ENCODE measurements around the gene PCDHB7. TPM values are rescaled to one million over a fixed set of nuclear protein-coding genes. Genes with fewer than 3 reads are reported as not detected.
"Not testable (repeated sequence)": the region's sequence is repeated elsewhere in the genome, so short reads cannot be mapped to it uniquely, and the experiment has no call there.

Gene PCDHB7
- total RNA-seq (2021) = 0.17 to 0.27 TPM (median 0.23 TPM) in 3 replicates
- Bru-seq, nascent RNA = percentile 22 among the genes with signal in this experiment
- long read RNA-seq, experiment 1 = 0 reads
- long read RNA-seq, experiment 2 = 0 reads
- long read RNA-seq, experiment 3 = 0 reads

- CTCF ChIA-PET = interaction anchor here (0.9 to 3.0 kb wide), 2 partner anchors 10 to 17 kb away, joined by 5 to 22 read pairs; partner anchors contain the start of gene PCDHB16
- Mint-ChIP-seq H3K4me1 (no peaks in the 10 kb centered on the region), H3K36me3 (peaks cover 14% of the 10 kb centered on the region; the same call in 1 of the 2 replicates), H3K27ac (no peak within 1 kb of the TSS), H3K27me3 (ENCODE audit: low read depth) (peaks cover 3% of the 10 kb centered on the region; the same call in 1 of the 2 replicates), H3K4me3 (no peak within 1 kb of the TSS), H3K9me3 (peaks cover 17% of the 10 kb centered on the region)
- no peak for ATAC-seq
- no peak for TF ChIP-seq ZNF281 (CRISPR knock-in tag; IDR thresholded peaks at IDR 0.05)
- TF ChIP-seq CTCF (IDR thresholded peaks at IDR 0.05) = peak; percentile 66
- POLR2A ChIA-PET = no interaction called here
- DNase-seq (ENCODE audit: low spot score) = peak; percentile 57
These were observed at the start of gene PCDHB7 for GRCh38 chr5:141172381-141173204. TSS of gene PCDHB7 (plus strand) at chr5:141172644. CDS start at chr5:141172836, 192 bp downstream.

- DNase-seq (ENCODE audit: low spot score); H3K27me3 Mint-ChIP-seq (ENCODE audit: low read depth); H3K27ac Mint-ChIP-seq; H3K9me3 Mint-ChIP-seq; ATAC-seq; H3K4me3 Mint-ChIP-seq; POLR2A ChIA-PET: not testable (repeated sequence)
- CTCF ChIA-PET = interaction anchor here (0.8 to 3.1 kb wide), 3 partner anchors 23 to 29 kb away, joined by 3 to 24 read pairs (median 4); partner anchors contain the start of gene PCDHB2
- peaks cover 10% of the 10 kb centered on the region for H3K4me1 Mint-ChIP-seq
- peaks cover 10% of the 10 kb centered on the region for H3K36me3 Mint-ChIP-seq
These were observed 48.9 kb upstream of the PCDHB7 start for GRCh38 chr5:141123396-141124135.

GRCh38 chr5:141127305-141127704 is 45.1 kb upstream of the PCDHB7 start:
- DNase-seq (ENCODE audit: low spot score) (no peak), ATAC-seq (peak; percentile 60)
- 0 out of 2 replicates have a peak overlapping the region, but pooled peaks have one; percentile 24 for H3K27ac Mint-ChIP-seq
- peaks cover 10% of the 10 kb centered on the region for H3K36me3 Mint-ChIP-seq
- POLR2A ChIA-PET = no interaction called here
- peaks cover 10% of the 10 kb centered on the region for H3K4me1 Mint-ChIP-seq
- CTCF ChIA-PET = interaction anchor here (1.0 to 3.2 kb wide), 11 partner anchors 8 to 300 kb away, joined by 3 to 22 read pairs (median 4); partner anchors contain the start of genes PCDHA6, PCDHB10, PCDHB14 and PCDHB16
- no peak overlapping the region for H3K4me3 Mint-ChIP-seq
- H3K27me3 Mint-ChIP-seq (ENCODE audit: low read depth) = no peaks in the 10 kb centered on the region
- H3K9me3 Mint-ChIP-seq = peaks cover 4% of the 10 kb centered on the region
- TF ChIP-seq SMAD4 (CRISPR knock-in tag; IDR thresholded peaks at IDR 0.05) (no peak), TEAD4 (CRISPR knock-in tag; IDR thresholded peaks at IDR 0.05) (no peak), SP1 (CRISPR knock-in tag; conservative IDR thresholded peaks at IDR 0.05) (no peak), NR2C2 (CRISPR knock-in tag; IDR thresholded peaks at IDR 0.05) (no peak), IRF1 (CRISPR knock-in tag; IDR thresholded peaks at IDR 0.05) (no peak), ZNF138 (CRISPR knock-in tag; conservative IDR thresholded peaks at IDR 0.05) (no peak), ZNF121 (CRISPR knock-in tag; IDR thresholded peaks at IDR 0.05) (no peak), GRHL2 (CRISPR knock-in tag; IDR thresholded peaks at IDR 0.05; ENCODE audit: insufficient replicate concordance, severe bottlenecking) (no peak), JUN (CRISPR knock-in tag; IDR thresholded peaks at IDR 0.05) (no peak), CTCF (IDR thresholded peaks at IDR 0.05) (no peak), ARID4B (CRISPR knock-in tag; IDR thresholded peaks at IDR 0.05; ENCODE audit: borderline replicate concordance) (no peak), ZNF425 (CRISPR knock-in tag; conservative IDR thresholded peaks at IDR 0.05) (no peak)
